GM18507 (cell line): ENCODE measurements around the gene MAP3K21.

Source experiments
- DNase-seq: peaks from one replicate; pipeline ENCODE4 v3.0.0; 2011; ENCODE audit warnings: low read depth; ENCODE audit not compliant: insufficient read length; ENCODE audit errors: extremely low spot score
- FAIRE-seq: peaks from 2 replicates; lab custom pipeline; 2011; peaks lifted over from hg19 to GRCh38; lab: Jason Lieb, UNC

The MAP3K21 gene

DNA sequence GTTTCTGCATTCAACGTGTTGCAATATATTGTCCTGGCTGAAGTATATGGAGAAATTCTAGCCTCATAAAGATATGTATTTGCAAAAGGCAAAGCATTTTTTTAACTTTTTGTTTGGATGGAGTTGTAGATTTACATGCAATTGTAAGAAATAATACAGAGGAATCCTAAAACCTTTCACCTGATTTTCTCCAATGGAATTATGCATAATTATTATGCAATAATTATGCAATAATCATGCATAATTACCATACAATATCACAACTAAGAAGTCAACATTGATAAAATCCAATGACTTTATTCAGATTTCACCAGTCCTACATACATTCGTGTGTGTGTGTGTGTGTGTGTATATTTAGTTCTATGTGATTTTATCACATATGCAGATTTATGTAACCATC lies 7.5 kb upstream of the MAP3K21 start:
- FAIRE-seq (no peak), DNase-seq (no peak)

DNA sequence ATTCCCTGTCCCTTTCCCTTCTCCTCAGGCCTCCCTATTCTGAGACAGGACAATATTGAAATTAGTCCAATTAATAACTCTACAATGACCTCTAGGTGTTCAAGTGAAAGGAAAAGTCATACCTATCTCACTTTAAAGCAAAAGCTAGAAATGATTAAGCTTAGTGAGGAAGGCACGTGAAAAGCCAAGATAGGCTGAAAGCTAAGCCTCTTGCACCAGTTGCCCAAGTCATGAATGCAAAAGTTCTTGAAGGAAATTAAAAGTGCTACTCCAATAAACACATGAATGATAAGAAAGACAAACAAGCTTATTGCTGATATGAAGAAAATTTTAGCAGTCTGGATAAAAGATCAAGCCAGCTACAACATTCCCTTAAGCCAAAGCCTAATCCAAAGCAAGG lies 3.8 kb upstream of the MAP3K21 start:
- DNase-seq (no peak), FAIRE-seq (no peak)

DNA sequence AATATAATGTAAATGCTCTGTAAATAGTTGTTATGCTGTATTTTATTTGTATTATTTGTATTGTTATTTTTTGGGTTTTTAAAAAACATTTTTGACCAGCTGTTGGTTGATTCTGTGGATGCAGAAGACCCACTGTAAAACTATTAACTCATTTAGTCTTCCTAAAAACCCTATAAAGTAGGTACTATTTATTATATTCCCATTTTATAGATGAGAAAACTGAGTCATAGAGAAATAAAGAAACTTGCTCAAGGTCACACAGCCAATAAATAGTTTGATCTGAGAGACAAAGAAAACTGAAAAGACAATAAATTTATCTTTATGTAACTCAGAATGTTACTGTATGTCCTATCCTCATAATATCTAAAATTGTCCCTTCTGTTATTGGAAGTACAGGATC lies 1.2 kb upstream of the MAP3K21 start:
- DNase-seq (no peak), FAIRE-seq (no peak)

DNA sequence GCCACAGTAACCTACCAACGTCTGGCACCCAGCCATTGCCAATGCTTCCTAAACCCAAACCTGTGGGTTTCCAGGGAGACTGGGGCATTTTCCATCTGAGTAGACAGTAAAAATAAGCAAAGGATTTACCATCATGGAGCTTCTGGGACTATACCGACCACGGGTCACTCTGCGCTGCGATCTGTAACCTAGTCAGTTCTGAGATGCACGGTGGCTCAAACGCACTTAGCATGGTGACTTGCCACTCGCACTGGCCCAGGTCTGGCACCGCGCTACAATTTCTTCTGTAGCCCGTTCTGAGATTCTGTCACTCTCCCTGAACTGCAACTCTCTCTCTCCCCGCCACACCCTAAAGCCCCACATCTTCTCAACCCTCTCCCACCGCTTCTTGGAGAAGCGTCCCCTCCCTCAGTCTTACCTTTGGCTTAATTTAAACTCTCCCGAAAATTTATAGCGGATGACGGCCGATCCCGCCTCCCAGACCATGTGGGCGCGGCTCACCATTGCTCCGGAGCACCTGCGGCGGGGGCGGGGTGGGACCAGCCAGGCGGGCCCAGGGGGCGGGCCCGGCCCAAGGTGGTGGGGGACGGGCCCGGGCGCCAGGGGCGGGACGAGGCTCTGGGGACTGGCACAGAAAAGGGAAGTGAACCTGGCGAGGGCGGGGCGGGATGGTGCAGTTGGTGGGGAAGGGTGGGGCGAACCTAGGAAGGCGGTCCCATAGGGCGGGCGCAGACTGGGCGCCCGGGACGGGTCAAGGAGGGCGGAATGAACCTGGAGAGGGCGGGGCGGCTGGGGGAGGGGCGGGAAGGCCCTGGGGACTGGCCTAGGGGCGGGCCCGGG lies 493 bp upstream of the MAP3K21 start:
- peak; percentile 79 for FAIRE-seq
- DNase-seq = peak; percentile 65

DNA sequence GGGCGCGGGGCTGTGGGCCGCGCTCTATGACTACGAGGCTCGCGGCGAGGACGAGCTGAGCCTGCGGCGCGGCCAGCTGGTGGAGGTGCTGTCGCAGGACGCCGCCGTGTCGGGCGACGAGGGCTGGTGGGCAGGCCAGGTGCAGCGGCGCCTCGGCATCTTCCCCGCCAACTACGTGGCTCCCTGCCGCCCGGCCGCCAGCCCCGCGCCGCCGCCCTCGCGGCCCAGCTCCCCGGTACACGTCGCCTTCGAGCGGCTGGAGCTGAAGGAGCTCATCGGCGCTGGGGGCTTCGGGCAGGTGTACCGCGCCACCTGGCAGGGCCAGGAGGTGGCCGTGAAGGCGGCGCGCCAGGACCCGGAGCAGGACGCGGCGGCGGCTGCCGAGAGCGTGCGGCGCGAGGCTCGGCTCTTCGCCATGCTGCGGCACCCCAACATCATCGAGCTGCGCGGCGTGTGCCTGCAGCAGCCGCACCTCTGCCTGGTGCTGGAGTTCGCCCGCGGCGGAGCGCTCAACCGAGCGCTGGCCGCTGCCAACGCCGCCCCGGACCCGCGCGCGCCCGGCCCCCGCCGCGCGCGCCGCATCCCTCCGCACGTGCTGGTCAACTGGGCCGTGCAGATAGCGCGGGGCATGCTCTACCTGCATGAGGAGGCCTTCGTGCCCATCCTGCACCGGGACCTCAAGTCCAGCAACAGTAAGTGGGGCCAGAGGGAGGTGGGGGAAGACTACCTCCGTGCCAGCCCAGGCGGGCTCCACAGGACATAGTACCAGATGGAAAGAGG lies 808 bp downstream of the MAP3K21 start:
- DNase-seq (no peak), FAIRE-seq (no peak)

DNA sequence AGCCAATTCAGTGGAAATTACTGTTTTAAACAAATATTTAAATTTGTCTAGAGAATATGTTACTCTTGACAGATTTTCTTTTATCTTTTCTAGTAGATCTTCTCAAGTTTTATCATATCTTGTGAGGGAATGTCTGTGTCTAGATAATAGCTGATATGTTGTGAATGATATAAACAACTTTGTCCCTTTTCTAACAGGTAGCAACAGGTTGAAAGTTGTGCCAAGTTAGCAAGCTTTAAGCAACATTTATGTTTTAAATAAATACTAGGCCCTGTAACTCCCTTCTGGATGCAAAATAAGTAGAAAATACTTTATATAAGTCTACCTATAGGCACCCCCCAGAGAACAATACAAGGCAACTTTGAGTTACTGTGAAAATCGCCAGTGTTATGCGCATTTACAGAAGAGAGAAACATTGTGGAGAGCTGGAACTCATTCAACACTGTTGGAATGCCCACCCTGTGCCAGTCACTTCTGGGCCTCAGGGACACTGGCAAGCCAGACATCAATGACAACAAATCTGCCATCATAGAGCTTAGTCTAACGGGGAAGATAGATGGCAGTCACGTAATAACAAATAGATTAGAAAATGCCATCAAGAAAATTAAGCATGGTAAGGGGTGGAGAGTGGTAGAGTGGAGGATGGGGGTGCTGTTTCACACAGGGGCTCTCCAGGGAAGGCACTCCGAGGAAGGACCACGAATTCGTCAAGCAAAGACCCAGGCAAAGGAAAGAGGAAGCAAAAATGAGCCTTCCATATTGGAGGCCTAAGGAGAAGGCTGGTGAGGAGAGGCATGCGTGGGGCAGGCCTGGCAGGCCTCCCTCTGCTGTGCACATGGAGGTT lies 4.4 kb downstream of the MAP3K21 start:
- FAIRE-seq (no peak), DNase-seq (no peak)

DNA sequence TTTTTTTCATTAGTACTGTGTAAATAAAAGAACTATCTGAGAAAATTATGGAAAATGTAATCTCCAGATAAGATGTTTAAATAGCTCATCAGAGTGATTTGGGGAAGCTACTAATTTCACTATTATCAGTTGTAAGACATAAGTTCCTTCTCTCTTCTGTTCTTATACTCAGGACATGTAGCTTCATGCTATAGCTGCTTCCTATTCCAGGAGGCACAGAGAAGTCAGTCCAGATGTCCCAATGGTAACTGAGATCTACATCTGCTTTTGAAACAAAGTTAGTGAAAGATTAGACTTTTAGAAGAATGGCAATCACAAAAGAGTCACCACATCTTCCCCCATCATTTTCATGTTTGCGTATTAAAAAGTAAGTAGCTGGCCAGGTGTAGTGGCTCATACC lies 5.6 kb downstream of the MAP3K21 start:
- FAIRE-seq (no peak), DNase-seq (no peak)

DNA sequence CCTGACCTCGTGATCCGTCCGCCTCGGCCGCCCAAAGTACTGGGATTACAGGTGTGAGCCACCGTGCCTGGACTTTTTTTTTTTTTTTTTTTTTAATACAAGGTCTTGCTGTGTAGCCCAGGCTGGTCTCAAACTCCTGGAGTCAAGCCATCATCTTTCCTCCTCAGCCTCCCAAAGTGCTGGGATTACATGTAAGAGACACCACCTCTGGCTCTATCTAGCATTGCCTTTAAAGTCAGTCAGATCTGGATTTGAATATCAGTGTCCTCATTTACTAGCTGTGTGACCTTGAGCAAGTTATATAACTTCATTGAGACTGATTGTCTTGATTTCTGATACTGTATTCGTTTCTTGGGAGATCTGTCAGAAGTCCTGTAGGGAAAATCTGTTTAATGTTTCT lies 6.6 kb downstream of the MAP3K21 start:
- DNase-seq = no peak
- no peak for FAIRE-seq

DNA sequence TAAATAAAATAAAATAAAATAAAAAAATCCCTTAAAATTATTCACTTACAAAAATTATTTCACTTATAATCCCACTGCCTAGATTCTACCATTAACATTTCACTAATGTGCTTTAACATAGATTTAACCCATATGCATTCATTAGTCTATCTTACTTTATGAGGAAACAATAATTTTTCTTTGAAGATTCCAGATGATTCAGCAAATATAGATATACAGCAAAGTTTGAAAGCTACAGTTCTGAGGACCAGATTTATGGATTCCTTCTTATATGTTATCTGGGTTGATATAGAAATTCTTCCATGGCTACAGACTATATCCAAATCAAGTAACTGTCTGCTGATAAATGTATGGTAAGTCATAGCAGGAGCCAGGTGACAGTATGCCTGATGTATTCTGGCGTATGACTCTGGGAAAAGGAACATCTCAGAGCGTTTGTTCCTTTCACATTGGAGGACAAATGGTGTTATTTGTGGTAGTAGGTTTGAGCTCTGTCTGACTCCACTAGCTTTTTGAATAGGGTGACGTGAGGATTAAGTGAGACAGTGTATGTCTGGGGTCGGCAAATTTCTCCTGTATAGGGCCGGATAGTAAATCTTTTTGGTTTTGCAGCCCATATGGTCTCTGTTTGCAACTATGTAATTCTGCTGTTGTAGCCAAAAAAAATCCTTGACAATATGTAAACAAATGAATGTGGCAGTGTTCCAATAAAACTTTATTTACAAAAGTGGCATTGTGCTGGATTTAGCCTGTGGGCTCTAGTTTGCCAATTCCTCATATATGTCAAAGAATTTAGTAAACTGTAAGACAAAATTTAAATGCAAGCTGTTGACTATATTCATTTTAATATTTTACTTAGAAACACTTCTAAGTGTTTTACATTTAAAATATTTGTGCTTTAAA lies 9.3 kb downstream of the MAP3K21 start:
- no peak for FAIRE-seq
- DNase-seq = no peak

DNA sequence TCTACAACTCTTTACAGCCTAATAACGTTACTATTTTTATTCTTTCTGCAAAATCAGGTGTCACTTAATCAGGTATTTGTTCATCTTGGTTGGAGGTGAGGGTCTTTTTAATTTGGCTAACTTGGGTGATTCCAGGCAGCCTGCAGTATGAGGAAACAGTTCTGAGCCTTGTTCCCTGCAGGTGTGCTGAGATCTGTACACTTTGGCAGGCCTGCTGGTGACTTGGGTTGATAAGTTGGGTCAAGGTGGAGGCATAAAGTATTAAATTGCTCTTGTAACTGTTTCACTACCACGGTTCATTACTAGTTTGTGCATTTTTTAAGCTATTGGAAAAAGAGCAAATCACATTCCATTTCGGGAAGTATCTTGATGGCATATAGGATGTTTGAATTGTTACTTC lies 10.0 kb downstream of the MAP3K21 start:
- no peak for DNase-seq
- no peak for FAIRE-seq

DNA sequence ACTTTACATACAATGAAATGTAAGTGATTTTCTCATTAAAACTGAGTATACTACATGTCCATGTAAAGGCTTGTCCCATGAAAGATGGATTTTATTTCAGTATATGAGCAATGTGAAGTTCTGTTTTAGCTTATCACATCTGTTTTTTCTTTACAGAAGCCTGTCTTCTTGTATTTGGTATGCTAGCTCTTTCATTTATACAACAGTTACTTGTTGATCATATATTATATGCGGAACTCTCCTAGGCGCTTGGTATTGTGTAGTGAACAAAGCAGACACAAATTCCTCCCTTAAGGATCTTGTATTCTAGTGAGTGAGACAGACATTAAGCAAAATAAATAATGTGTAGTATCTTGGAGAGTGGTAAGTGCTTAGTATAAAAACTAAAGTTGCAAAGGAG lies 10.6 kb downstream of the MAP3K21 start:
- DNase-seq (no peak), FAIRE-seq (no peak)

DNA sequence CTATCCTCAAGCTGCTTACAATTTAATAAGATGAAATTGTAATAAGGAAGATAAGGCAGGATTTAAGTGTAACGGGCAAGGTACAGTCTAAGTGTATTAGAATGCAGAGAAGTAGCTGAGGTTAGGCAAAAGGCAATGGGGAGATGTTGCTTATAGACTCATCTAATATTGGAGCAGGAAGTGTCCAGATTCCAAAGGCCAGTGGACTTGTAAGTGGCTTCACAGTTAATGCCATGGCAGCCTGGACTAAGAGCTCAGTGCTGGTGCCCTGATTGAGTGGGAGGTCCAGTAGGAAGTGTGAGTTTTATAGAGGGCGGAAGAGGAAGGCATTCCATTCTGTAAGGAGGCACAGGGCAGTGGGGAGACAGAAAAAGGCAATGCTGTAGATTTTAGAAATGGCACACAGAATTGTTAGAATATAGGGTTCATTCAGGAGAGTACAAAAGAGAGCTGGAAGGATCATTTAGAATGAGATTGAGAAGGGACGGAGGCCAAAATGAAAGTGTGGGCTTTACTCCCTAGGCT lies 12.6 kb downstream of the MAP3K21 start:
- DNase-seq (no peak), FAIRE-seq (no peak)

DNA sequence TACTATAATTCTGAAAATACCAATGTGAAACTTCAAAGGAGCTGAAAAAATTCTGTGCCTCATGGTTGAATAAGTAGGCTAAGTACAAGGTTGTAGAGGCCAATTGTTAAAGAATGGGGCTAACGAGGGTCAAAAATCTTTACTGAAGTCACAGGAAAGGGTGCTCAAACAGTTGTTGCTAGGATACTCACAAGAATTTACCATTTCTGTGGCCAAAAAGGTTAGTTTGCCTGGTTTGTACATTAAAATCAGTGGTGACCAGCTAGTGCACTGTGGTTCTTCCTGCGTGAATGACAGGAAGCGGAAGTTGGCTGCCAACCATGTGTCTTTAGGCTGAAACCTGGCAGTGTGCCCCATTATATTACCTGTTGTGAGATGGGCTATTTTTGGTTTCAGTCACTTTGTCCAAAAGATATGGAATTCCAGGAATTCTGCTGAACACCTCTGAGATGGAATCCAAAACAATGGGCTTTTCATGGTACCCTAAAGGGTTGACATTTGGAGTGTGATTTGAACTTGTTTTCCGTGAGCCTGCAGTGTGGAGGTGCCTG lies 13.5 kb downstream of the MAP3K21 start:
- no peak for FAIRE-seq
- DNase-seq = no peak

DNA sequence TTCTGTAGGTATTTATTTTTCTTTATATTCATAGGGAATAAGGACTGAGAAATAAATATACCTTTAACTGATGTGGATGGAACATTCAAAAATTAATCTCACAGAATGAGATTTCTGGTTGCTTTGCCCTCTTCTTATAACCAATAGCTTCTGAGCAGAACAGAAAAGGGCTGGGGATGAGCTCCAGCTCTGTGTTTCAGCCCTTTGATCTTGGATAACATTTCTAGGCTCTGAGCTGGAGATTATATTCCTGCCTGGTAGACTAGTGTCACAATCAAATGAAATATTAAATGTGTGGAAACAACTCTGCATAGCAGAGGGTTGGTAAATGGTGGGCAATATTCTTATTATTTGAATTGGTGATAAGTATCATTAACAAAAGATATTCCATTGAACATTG lies 14.6 kb downstream of the MAP3K21 start:
- FAIRE-seq (no peak), DNase-seq (no peak)

DNA sequence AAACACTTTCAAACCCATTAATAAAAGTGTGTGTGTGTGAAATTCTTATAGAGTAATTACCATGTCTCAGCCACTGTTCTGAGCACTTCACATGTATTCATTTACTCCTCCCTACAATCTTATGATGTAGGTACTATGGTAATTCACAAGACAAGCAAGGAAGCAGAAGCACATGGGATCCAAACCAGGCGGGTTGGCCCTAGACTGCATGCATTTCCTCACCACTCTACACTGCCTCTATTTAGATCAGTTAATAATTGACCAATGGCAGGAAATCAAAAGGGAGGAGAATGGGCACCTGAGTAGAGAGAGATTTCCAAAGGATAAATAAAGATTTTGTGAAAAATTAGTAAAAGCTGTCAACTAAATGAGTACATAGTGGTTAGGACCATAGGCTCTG lies 15.7 kb downstream of the MAP3K21 start:
- FAIRE-seq = no peak
- no peak for DNase-seq

DNA sequence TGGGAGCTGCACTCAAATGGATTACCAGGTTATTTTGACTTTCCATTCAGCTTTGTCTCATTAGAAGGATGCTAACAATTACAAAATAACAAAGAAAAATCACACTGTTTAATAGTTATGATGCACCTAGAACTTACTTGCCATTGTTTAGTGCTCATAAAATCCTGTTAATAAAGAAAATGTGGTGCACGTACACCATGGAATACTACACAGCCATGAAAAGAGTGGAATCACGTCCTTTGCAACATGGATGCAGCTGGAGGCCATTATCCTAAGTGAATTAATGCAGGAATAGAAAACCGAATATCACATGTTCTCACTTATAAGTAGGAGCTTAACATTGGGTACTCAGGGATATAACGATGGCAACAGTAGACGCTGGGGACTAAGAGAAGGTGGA lies 19.8 kb downstream of the MAP3K21 start:
- no peak for DNase-seq
- no peak for FAIRE-seq

DNA sequence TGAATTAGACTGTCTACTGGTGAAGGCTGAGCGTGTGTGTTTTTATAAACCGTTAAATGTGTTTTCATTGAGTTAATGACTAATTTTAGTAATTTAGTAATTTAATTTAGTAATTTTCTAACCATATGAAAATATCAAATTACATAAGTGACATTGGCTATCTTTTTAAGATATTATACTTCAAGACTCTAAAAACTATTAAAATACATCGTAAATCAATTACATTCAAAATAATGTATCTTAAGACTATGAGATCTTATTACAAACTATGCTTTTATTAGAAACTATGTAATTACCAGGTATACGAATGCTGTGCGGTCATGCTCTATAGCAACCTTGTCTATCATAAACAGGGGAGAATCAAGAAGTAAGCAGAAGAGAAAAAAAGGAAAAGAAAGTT lies 21.6 kb downstream of the MAP3K21 start:
- DNase-seq (no peak), FAIRE-seq (no peak)

DNA sequence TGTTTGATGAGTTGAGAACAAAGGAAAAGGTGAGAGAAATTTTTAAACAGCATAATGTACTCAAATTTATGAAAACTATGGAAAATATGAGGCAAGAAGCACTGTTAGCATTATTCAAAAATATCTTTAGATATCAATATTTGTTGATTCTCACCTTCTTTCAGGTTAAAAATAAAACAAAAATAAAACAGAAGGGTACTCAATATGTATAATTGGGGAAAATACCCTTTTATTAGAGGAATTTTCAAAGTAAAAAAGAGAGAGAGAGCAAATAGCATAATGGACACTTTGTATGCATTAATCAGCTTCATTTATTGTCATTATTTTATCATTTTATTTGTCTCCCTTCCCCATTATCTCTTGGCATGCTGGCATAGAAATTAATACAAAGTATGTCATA lies 27.5 kb downstream of the MAP3K21 start:
- no peak for DNase-seq
- FAIRE-seq = no peak
